PC-9 (cell line): Measurements from ENCODE around the gene TBC1D22A. TPM values are rescaled to one million over a fixed set of nuclear protein-coding genes. Genes with fewer than 3 reads are reported as not detected.
"Not testable (repeated sequence)": the region's sequence is repeated elsewhere in the genome, so short reads cannot be mapped to it uniquely, and the experiment has no call there.

Experiments
- BruUV-seq: library from RNA; stranded (reverse); fragments of 400-500 nt; replicated peaks from 2 replicates; lab custom pipeline; 2021; lab: Mats Ljungman, UMichigan
- CTCF ChIA-PET: fragments of 300-600 bp; sonication (Branson Sonifier 250); formaldehyde crosslinking; loops from one replicate; lab custom pipeline; 2022; ENCODE audit warnings: antibody characterized with exemption; lab: Charles Lee
- POLR2A ChIA-PET: fragments of 300-600 bp; sonication (Branson Sonifier 250); formaldehyde crosslinking; loops from one replicate; lab custom pipeline; 2022; ENCODE audit warnings: antibody characterized with exemption; ENCODE audit not compliant: unreplicated experiment; lab: Charles Lee
- DNase-seq, 2 experiments: peaks; one replicate each; pipeline versions ENCODE4 v3.0.0 to v3.0.0-alpha.2; 2015 to 2022; ENCODE audit warnings: mixed read lengths in 1 of 2
- H2AFZ ChIP-seq: fragments of 200-600 bp; sonication (generic); 2 replicates; pipeline ENCODE4 v1.8.1; 2017; ENCODE audit warnings: antibody characterized with exemption
- H3F3A ChIP-seq: fragments of 200-600 bp; sonication (generic); 2 replicates; pipeline ENCODE4 v1.8.1; 2017; ENCODE audit warnings: antibody characterized with exemption, mild to moderate bottlenecking, low read depth; ENCODE audit not compliant: insufficient read depth
- H3K27ac ChIP-seq: fragments of 200-600 bp; sonication (generic); 2 replicates; pipeline ENCODE4 v1.6.1; 2016; ENCODE audit warnings: mixed run types
- H3K27me3 ChIP-seq: fragments of 200-600 bp; sonication (generic); 2 replicates; pipeline ENCODE4 v1.6.1; 2016; ENCODE audit warnings: low read depth, mixed run types; ENCODE audit not compliant: insufficient read depth
- H3K36me3 ChIP-seq: fragments of 200-600 bp; sonication (generic); 2 replicates; pipeline ENCODE4 v1.6.1; 2016; ENCODE audit warnings: low read depth, mixed run types
- H3K4me1 ChIP-seq: fragments of 200-600 bp; sonication (generic); replicated peaks from 2 replicates; pipeline ENCODE4 v1.6.1; 2016; ENCODE audit warnings: mixed run types; ENCODE audit not compliant: insufficient read depth
- H3K4me2 ChIP-seq: fragments of 200-600 bp; sonication (generic); 2 replicates; pipeline ENCODE4 v1.6.1; 2017; ENCODE audit warnings: mixed run types
- H3K4me3 ChIP-seq: fragments of 200-600 bp; sonication (generic); 2 replicates; pipeline ENCODE4 v1.6.1; 2016; ENCODE audit warnings: mixed run types
- H3K79me2 ChIP-seq: fragments of 200-600 bp; sonication (generic); 2 replicates; pipeline ENCODE4 v1.6.1; 2017; ENCODE audit warnings: low read depth, mixed run types
- H3K9me2 ChIP-seq: fragments of 200-600 bp; sonication (generic); 2 replicates; pipeline ENCODE4 v1.8.1; 2017; ENCODE audit warnings: mild to moderate bottlenecking; ENCODE audit not compliant: insufficient read depth
- H3K9me3 ChIP-seq: fragments of 200-600 bp; sonication (generic); 2 replicates; pipeline ENCODE4 v1.8.1; 2016; ENCODE audit warnings: low read depth; ENCODE audit not compliant: insufficient read depth
- H4K20me1 ChIP-seq: fragments of 200-600 bp; sonication (generic); 2 replicates; pipeline ENCODE4 v1.8.1; 2017; ENCODE audit not compliant: insufficient read depth
- EZH2 ChIP-seq: fragments of 200-600 bp; sonication (generic); IDR thresholded peaks from 2 replicates; pipeline ENCODE4 v1.8.0; 2017; ENCODE audit warnings: antibody characterized with exemption, low read depth
- intact Hi-C: fragments of 100-400 bp; cut with micrococcal nuclease; formaldehyde crosslinking; loops from one replicate; pipeline ENCODE4 v1.10.0; 2022; ENCODE audit not compliant: unreplicated experiment
- total RNA-seq: library from RNA; stranded (reverse); gene quantifications from 2 replicates; pipeline ENCODE4 v1.2.3, GENCODE V29; 2021
- TF ChIP-seq, protein P1 (sequence below): fragments of 200-600 bp; sonication (generic); conservative IDR thresholded peaks from 2 replicates; pipeline ENCODE4 v1.6.1; 2017; ENCODE audit warnings: mixed run types, antibody characterized with exemption, mild to moderate bottlenecking, moderate library complexity

Gene TBC1D22A
- total RNA-seq, 1 experiment from 2014 or later, result 40.3 TPM

DNA sequence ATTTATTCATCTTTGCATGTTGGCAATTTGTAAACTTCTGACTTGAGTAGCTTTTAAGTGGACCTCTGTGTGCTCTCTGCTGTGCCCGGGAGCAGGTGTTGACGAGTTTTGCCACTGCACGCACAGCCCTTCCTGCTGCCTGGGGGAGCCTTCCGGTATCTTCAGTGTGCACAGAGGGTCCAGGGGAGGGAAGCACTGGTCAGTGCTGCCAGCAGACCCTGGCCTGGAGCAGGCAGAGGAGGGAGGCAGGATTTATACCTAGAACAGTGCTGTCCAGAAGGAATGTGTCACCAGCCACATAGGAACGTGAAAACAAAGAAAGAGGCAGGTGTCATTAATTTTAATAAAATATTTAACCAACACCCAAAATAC, 403.6 kb downstream of the TBC1D22A start:
- POLR2A ChIA-PET, result no interaction called here
- BruUV-seq, result no TSS peak
- H4K20me1 ChIP-seq, result peaks cover 34% of the 10 kb centered on the region

DNA sequence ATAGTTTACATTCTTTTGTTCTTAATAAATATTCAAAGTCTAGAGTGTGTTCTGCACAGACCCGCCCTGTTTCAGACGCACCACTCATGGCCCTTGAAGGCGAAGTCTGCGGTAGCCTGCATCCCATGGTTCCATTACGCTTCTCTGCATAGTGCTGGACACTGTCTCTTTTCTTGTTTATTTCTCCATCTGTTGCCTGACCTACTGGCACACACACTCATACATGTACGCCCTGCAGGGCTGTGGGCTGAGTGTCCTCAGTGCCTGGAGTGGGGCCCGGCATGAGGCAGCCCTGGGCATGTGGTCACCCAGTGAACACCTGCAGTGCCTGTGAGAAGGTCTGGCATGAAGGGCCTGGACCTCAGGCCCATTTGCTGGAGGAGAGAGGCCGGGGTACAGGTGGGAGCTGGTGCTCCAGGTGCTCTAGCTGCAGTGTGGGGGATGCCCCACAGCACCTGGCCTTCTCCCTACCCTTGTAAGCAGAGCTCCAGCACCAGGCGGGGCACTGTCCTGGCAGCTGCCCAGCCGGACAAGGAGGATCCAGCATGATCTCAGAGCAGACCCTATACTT, 404.1 kb downstream of the TBC1D22A start:
- no peak overlapping the region for H3K27ac ChIP-seq
- no peaks in the 10 kb centered on the region for H3K27me3 ChIP-seq
- H4K20me1 ChIP-seq, result peaks cover 34% of the 10 kb centered on the region
- H3K79me2 ChIP-seq, result no peaks in the 10 kb centered on the region
- no peak overlapping the region for H3K4me2 ChIP-seq
- no peaks in the 10 kb centered on the region for H3K9me3 ChIP-seq
- POLR2A ChIA-PET, result interaction anchor here (0.6 kb wide), 1 partner anchor 109 kb away, joined by 6 read pairs; no protein-coding TSS in a partner anchor
- no peaks in the 10 kb centered on the region for H3K4me1 ChIP-seq
- CTCF ChIA-PET, result no interaction called here
- H2AFZ ChIP-seq, result no peak overlapping the region
- no peak for DNase-seq
- no peak for TF ChIP-seq EZH2
- TF ChIP-seq, protein P1, sequence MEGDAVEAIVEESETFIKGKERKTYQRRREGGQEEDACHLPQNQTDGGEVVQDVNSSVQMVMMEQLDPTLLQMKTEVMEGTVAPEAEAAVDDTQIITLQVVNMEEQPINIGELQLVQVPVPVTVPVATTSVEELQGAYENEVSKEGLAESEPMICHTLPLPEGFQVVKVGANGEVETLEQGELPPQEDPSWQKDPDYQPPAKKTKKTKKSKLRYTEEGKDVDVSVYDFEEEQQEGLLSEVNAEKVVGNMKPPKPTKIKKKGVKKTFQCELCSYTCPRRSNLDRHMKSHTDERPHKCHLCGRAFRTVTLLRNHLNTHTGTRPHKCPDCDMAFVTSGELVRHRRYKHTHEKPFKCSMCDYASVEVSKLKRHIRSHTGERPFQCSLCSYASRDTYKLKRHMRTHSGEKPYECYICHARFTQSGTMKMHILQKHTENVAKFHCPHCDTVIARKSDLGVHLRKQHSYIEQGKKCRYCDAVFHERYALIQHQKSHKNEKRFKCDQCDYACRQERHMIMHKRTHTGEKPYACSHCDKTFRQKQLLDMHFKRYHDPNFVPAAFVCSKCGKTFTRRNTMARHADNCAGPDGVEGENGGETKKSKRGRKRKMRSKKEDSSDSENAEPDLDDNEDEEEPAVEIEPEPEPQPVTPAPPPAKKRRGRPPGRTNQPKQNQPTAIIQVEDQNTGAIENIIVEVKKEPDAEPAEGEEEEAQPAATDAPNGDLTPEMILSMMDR, result no peak
- intact Hi-C loops, result no loop called here
- H3F3A ChIP-seq, result no peaks in the 10 kb centered on the region
- no peak overlapping the region for H3K4me3 ChIP-seq
- H3K9me2 ChIP-seq, result no peaks in the 10 kb centered on the region
- H3K36me3 ChIP-seq, result no peaks in the 10 kb centered on the region
- BruUV-seq, result no TSS peak

More for the DNA sequence above, 403.6 kb downstream of the TBC1D22A start:
- Histone ChIP-seq H2AFZ (no peak overlapping the region), H3K4me2 (no peak overlapping the region), H3K9me3 (no peaks in the 10 kb centered on the region), H3K27ac (no peak overlapping the region), H3K4me3 (no peak overlapping the region), H3K4me1 (no peaks in the 10 kb centered on the region), H3K36me3 (no peaks in the 10 kb centered on the region), H3K79me2 (no peaks in the 10 kb centered on the region), H3K9me2 (no peaks in the 10 kb centered on the region), H3F3A (no peaks in the 10 kb centered on the region), H3K27me3 (no peaks in the 10 kb centered on the region)
- intact Hi-C loops, result no loop called here
- CTCF ChIA-PET, result no interaction called here
- TF ChIP-seq EZH2, result no peak
- TF ChIP-seq, protein P1, result no peak
- DNase-seq, result no peak

DNA sequence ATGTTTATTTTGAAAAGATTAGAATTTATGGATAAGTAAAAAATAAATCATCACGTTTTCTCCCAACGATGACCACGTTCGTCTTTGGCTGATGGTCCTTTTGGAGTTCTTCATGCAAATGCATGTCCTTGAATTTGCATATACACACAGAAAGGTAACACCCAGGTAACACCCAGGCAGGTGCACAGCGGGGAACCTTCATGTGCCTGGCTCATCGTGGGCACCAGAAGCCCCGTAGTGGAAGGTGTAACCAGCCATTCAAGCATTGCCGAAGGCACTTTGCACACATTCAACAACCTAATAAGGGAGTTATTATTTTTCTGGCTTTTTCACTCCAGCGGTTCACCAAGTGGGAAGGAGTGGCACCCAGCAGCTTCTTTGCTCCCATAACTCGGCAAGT, 404.6 kb downstream of the TBC1D22A start:
- Histone ChIP-seq H4K20me1 (peaks cover 34% of the 10 kb centered on the region), H3K36me3 (no peaks in the 10 kb centered on the region), H3K9me3 (no peaks in the 10 kb centered on the region), H3F3A (no peaks in the 10 kb centered on the region), H3K27me3 (no peaks in the 10 kb centered on the region), H3K4me2 (no peak overlapping the region), H3K9me2 (no peaks in the 10 kb centered on the region), H2AFZ (no peak overlapping the region), H3K4me3 (no peak overlapping the region), H3K79me2 (no peaks in the 10 kb centered on the region), H3K4me1 (no peaks in the 10 kb centered on the region), H3K27ac (no peak overlapping the region)
- CTCF ChIA-PET, result no interaction called here
- DNase-seq, result no peak
- no TSS peak for BruUV-seq
- intact Hi-C loops, result no loop called here
- TF ChIP-seq, protein P1, result no peak
- no peak for TF ChIP-seq EZH2
- POLR2A ChIA-PET, result interaction anchor here (0.6 kb wide), 1 partner anchor 108 kb away, joined by 6 read pairs; no protein-coding TSS in a partner anchor

DNA sequence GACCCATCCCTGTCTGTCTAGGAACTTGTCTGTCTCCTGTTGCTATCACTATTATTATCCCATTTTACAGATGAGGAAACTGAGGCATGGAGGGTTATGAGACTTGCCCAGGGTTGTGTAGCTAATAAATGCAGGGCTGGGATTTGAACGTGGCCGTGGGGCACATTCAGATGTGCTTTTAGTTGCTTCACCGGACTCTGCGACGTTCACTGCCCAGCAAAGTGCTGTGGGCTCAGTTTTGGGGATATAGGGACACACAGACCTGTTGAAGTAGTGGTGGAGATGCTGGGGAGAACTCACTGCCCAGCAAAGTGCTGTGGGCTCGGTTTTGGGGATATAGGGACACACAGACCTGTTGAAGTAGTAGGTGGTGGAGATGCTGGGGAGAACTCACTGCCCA, 405.5 kb downstream of the TBC1D22A start:
- intact Hi-C loops, H3K9me3 ChIP-seq, H3K4me1 ChIP-seq, CTCF ChIA-PET, H3K4me2 ChIP-seq, H2AFZ ChIP-seq, H3F3A ChIP-seq, H3K27ac ChIP-seq, BruUV-seq, H3K36me3 ChIP-seq, H3K4me3 ChIP-seq, DNase-seq, H3K9me2 ChIP-seq, H3K27me3 ChIP-seq, H3K79me2 ChIP-seq, POLR2A ChIA-PET: not testable (repeated sequence)
- peaks cover 34% of the 10 kb centered on the region for H4K20me1 ChIP-seq
